Adrenal gland (tissue), 12 donors: ENCODE results near the gene CEP112. TPM values are rescaled to one million over a fixed set of nuclear protein-coding genes. Genes with fewer than 3 reads are reported as not detected.
"Not testable (repeated sequence)": the region's sequence is repeated elsewhere in the genome, so short reads cannot be mapped to it uniquely, and the experiment has no call there.

Experiments used
- DNase-seq, 7 donors: peaks; one replicate each; pipeline ENCODE4 v3.0.0-alpha.2; 2019 to 2020
- H3K27ac ChIP-seq, 5 donors: fragments of 200-600 bp; sonication (generic) in 4 of 5; 1 replicate in 3 of 5; 2 replicates in 2 of 5; pipeline versions ENCODE4 v1.5.1 to v1.8.0; 2016 to 2020; ENCODE audit warnings: mild to moderate bottlenecking in 1 of 5
- H3K27me3 ChIP-seq: fragments of 200-600 bp; 2 replicates; pipeline ENCODE4 v1.8.0; 2021
- H3K36me3 ChIP-seq, 2 donors: fragments of 200-600 bp; replicated peaks in 1 of 2; 1 replicate in 1 of 2; 2 replicates in 1 of 2; pipeline versions ENCODE4 v1.5.1 to v1.8.0; 2018 to 2022
- H3K4me1 ChIP-seq, 2 donors: fragments of 200-600 bp; replicated peaks in 1 of 2; 1 replicate in 1 of 2; 2 replicates in 1 of 2; pipeline versions ENCODE4 v1.5.1 to v1.8.0; 2018 to 2021
- H3K4me3 ChIP-seq, 4 donors: fragments of 200-600 bp; sonication (generic) in 3 of 4; one replicate each; pipeline ENCODE4 v1.5.1; 2016 to 2018
- H3K9me3 ChIP-seq, 3 donors: fragments of 200-600 bp; sonication (generic) in 1 of 3; replicated peaks in 1 of 3; 1 replicate in 2 of 3; 2 replicates in 1 of 3; pipeline versions ENCODE4 v1.5.1 to v1.8.0; 2016 to 2021
- POLR2A ChIP-seq, 2 donors: fragments of 450-650 bp; IDR thresholded peaks; one replicate each; pipeline ENCODE4 v1.6.1; 2017; ENCODE audit warnings: antibody characterized with exemption in 2 of 2, mild to moderate bottlenecking in 2 of 2, moderate library complexity in 1 of 2
- WGBS, 4 donors: extraction: QIAGEN DNeasy Blood & Tissue Kit in 2 of 4; methylation state at CpG; one replicate each; pipeline versions ENCODE4 v1.1.5 to v1.1.7; 2013 to 2017; 5-methylcytosine and 5-hydroxymethylcytosine counted together
- intact Hi-C, 2 donors: fragments of 100-400 bp; cut with DNase I; formaldehyde crosslinking; loops; one replicate each; pipeline versions ENCODE4 v1.14.1 to v1.15.0; 2022 to 2023
- polyA plus RNA-seq, 3 donors: library from polyadenylated mRNA; stranded (reverse); fragments of 200-250 nt in 2 of 3; fragments of 350-450 nt in 1 of 3; fragmentation: Illumina TruSeq in 1 of 3; extraction: RNeasy Lipid Tissue Mini Kit (QIAGEN cat#74804) in 1 of 3; gene quantifications; one replicate each; pipeline ENCODE4 v1.2.3, GENCODE V29; 2013 to 2014
- total RNA-seq, 9 donors: library from RNA; depleted of rRNA in 4 of 9; stranded (reverse); fragments of >200 nt in 4 of 9; fragments of 120-200 nt in 1 of 9; fragmentation: NEBNext Ultra II Directional in 1 of 9; extraction: Animal tissue kit (Norgen Biotek cat#: 25700) in 1 of 9; gene quantifications; one replicate each; pipeline versions ENCODE4 v1.1.0 to v1.2.4, GENCODE V29; 2013 to 2023
- TF ChIP-seq, protein P1 (sequence below), 6 experiments: fragments of 450-650 bp in 4 of 6; fragments of 200-600 bp in 2 of 6; sonication (generic) in 1 of 6; IDR thresholded peaks; 1 replicate in 5 of 6; 2 replicates in 1 of 6; pipeline versions ENCODE4 v1.5.1 to v1.8.0; 2016 to 2021; ENCODE audit warnings: antibody characterized with exemption in 6 of 6, mild to moderate bottlenecking in 2 of 6, moderate library complexity in 1 of 6
- donor health status: healthy with polysubstance abuse.
- donor health status: Bipolar disorder and iron deficiency.
- donor health status: DM: yes; HTN: yes; CAD: no.
- donor health status: DM: no; HTN: no; CAD: no.
- donor health status: DM: no; HTN: no; CAD: no.
- donor health status: DM: yes; HTN: yes; CAD: no.

The CEP112 gene
- total and polyA plus RNA-seq, 12 donors, result 4.2 to 24.1 (median 9.6) TPM

- H3K36me3 ChIP-seq, result no peaks in the 10 kb centered on the region
- DNase-seq, result no peak
- peaks cover 0 to 5% (median 0%) of the 10 kb centered on the region in 3 donors for H3K9me3 ChIP-seq
- H3K27me3 ChIP-seq, result no peaks in the 10 kb centered on the region
- H3K27ac ChIP-seq, result no peak overlapping the region
- H3K4me3 ChIP-seq, result no peak overlapping the region
- no peak for TF ChIP-seq POLR2A (IDR thresholded peaks at IDR 0.05)
- TF ChIP-seq, protein P1, sequence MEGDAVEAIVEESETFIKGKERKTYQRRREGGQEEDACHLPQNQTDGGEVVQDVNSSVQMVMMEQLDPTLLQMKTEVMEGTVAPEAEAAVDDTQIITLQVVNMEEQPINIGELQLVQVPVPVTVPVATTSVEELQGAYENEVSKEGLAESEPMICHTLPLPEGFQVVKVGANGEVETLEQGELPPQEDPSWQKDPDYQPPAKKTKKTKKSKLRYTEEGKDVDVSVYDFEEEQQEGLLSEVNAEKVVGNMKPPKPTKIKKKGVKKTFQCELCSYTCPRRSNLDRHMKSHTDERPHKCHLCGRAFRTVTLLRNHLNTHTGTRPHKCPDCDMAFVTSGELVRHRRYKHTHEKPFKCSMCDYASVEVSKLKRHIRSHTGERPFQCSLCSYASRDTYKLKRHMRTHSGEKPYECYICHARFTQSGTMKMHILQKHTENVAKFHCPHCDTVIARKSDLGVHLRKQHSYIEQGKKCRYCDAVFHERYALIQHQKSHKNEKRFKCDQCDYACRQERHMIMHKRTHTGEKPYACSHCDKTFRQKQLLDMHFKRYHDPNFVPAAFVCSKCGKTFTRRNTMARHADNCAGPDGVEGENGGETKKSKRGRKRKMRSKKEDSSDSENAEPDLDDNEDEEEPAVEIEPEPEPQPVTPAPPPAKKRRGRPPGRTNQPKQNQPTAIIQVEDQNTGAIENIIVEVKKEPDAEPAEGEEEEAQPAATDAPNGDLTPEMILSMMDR (IDR thresholded peaks at IDR 0.05), result no peak
- intact Hi-C loops, result loop anchor here in 1 of 2 donors (10.0 kb wide), 1 partner anchor 174 kb away; the partner anchor contains the start of gene AXIN2
- H3K4me1 ChIP-seq, result peaks cover 5 to 17% of the 10 kb centered on the region in 2 donors
Observed at GRCh38 chr17:65739034-65739433, 452.9 kb downstream of the CEP112 start.

GRCh38 chr17:65737451-65737850 is 454.5 kb downstream of the CEP112 start:
- 93 to 99% (median 97%) methylated on average over 4 of the region's 4 CpGs for WGBS, 4 donors
- peaks cover 0 to 5% (median 0%) of the 10 kb centered on the region in 3 donors for H3K9me3 ChIP-seq

DNA sequence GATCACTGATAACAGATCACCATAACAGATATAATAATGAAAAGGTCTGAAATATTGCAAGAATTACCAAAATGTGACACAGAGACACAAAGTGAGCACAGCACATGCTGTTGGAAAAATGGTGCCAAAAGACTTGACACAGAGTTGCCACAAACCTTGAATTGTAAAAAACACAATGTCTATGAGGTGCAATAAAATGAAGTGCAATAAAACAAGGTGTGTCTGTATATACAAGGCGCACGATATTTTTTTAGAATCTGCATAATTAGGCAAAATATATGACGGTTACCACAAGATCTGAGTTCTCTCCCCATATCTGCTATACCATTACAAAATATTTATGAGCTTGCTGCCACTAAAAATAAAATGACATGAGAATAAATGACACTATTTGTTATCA is 458.6 kb downstream of the CEP112 start:
- no peaks in the 10 kb centered on the region for H3K27me3 ChIP-seq
- WGBS, 4 donors, result 96 to 98% (median 96%) methylated on average over 3 of the region's 3 CpGs
- intact Hi-C loops, result loop anchor here in 1 of 2 donors (10.0 kb wide), 1 partner anchor 169 kb away; the partner anchor contains the start of gene AXIN2

More at GRCh38 chr17:65737451-65737850, 454.5 kb downstream of the CEP112 start:
- no peak for TF ChIP-seq POLR2A (IDR thresholded peaks at IDR 0.05)
- no peak overlapping the region for H3K27ac ChIP-seq
- no peak overlapping the region for H3K4me3 ChIP-seq
- H3K4me1 ChIP-seq, result peaks cover 0 to 4% of the 10 kb centered on the region in 2 donors
- no peak for DNase-seq
- intact Hi-C loops, result loop anchor here in 1 of 2 donors (10.0 kb wide), 1 partner anchor 173 kb away; the partner anchor contains the start of gene AXIN2
- H3K36me3 ChIP-seq, result no peaks in the 10 kb centered on the region
- H3K27me3 ChIP-seq, result no peaks in the 10 kb centered on the region

DNA sequence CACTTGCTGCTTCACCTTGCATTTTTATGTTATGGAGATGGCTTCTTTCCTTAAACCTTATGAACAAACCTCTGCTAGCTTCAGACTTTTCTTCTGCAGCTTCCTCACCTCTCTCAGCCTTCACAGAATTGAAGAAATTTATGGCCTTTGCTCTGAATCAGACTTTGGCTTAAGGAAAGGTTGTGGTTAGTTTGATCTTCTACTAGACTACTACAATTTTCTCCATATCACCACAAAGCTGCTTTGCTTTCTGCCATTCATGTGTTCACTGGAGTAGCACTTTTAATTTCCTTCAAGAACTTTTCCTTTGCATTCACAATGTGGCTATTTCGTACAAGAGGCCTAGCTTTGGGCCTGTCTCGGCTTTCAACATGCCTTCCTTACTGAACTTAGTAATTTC is 459.3 kb downstream of the CEP112 start:
- intact Hi-C loops, result loop anchor here in 1 of 2 donors (10.0 kb wide), 1 partner anchor 168 kb away; the partner anchor contains the start of gene AXIN2
- WGBS, 4 donors, result 95 to 98% (median 97%) methylated on average over 2 of the region's 2 CpGs
- not testable (repeated sequence) for H3K27ac ChIP-seq, H3K9me3 ChIP-seq, H3K27me3 ChIP-seq, H3K4me1 ChIP-seq, H3K36me3 ChIP-seq, DNase-seq, H3K4me3 ChIP-seq

More for the DNA sequence above, 458.6 kb downstream of the CEP112 start:
- Histone ChIP-seq H3K27ac (no peak overlapping the region), H3K4me1 (peaks cover 7 to 8% of the 10 kb centered on the region in 2 donors), H3K36me3 (no peaks in the 10 kb centered on the region), H3K9me3 (no peaks in the 10 kb centered on the region), H3K4me3 (no peak overlapping the region)
- no peak for DNase-seq
- TF ChIP-seq POLR2A (IDR thresholded peaks at IDR 0.05), result no peak
- TF ChIP-seq, protein P1 (IDR thresholded peaks at IDR 0.05), result no peak

GRCh38 chr17:65730711-65731169 is 461.2 kb downstream of the CEP112 start:
- Histone ChIP-seq H3K9me3 (no peaks in the 10 kb centered on the region), H3K27me3 (no peaks in the 10 kb centered on the region), H3K27ac (peak overlapping the region in 3 of 5 donors; percentile 34 to 65 (median 50)), H3K36me3 (no peaks in the 10 kb centered on the region), H3K4me1 (peaks cover 15 to 17% of the 10 kb centered on the region in 2 donors), H3K4me3 (no peak overlapping the region)
- TF ChIP-seq, protein P1 (IDR thresholded peaks at IDR 0.05), result peak in 1 of 6 experiments; percentile 10
- TF ChIP-seq POLR2A (IDR thresholded peaks at IDR 0.05), result peak in 1 of 2 donors; percentile 6
- 32 to 58% (median 47%) methylated on average over 3 of the region's 3 CpGs for WGBS, 4 donors
- intact Hi-C loops, result loop anchor here in 1 of 2 donors (10.0 kb wide), 1 partner anchor 166 kb away; the partner anchor contains the start of gene AXIN2
- DNase-seq, result peak in 6 of 7 donors; percentile 21 to 69 (median 44)
